ENCODE data around the gene ZNF277.

DNA sequence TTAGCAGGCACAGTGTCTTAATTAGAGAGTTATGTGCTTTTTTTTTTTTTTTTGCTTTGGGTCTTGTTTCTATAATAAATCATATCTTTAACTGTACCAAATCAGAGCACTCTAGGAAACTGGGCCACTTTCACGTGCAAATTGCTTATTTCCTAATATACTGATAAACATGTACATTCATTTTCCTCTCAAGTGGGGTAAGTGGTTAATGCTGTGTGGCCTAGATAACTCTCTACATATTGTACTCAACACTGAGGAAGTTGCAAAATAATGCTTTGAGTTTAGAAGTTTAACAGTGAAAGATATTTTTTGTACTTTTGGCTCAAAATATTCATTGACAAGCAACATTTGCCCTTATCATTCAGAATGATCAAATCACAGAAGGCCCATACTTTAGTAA lies 127.9 kb downstream of the ZNF277 start:
- TF ChIP-seq, protein P1, sequence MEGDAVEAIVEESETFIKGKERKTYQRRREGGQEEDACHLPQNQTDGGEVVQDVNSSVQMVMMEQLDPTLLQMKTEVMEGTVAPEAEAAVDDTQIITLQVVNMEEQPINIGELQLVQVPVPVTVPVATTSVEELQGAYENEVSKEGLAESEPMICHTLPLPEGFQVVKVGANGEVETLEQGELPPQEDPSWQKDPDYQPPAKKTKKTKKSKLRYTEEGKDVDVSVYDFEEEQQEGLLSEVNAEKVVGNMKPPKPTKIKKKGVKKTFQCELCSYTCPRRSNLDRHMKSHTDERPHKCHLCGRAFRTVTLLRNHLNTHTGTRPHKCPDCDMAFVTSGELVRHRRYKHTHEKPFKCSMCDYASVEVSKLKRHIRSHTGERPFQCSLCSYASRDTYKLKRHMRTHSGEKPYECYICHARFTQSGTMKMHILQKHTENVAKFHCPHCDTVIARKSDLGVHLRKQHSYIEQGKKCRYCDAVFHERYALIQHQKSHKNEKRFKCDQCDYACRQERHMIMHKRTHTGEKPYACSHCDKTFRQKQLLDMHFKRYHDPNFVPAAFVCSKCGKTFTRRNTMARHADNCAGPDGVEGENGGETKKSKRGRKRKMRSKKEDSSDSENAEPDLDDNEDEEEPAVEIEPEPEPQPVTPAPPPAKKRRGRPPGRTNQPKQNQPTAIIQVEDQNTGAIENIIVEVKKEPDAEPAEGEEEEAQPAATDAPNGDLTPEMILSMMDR (conservative IDR thresholded peaks at IDR 0.05) = no peak
- TF ChIP-seq EZH2 (IDR thresholded peaks at IDR 0.05; ENCODE audit: low read depth) = no peak
